ENCODE results near the gene PDZRN4. TPM values are rescaled to one million over a fixed set of nuclear protein-coding genes. Genes with fewer than 3 reads are reported as not detected.
"Not testable (repeated sequence)": the region's sequence is repeated elsewhere in the genome, so short reads cannot be mapped to it uniquely, and the experiment has no call there.

Gene PDZRN4
- total RNA-seq, 1 experiment from 2014 or later = not detected

DNA sequence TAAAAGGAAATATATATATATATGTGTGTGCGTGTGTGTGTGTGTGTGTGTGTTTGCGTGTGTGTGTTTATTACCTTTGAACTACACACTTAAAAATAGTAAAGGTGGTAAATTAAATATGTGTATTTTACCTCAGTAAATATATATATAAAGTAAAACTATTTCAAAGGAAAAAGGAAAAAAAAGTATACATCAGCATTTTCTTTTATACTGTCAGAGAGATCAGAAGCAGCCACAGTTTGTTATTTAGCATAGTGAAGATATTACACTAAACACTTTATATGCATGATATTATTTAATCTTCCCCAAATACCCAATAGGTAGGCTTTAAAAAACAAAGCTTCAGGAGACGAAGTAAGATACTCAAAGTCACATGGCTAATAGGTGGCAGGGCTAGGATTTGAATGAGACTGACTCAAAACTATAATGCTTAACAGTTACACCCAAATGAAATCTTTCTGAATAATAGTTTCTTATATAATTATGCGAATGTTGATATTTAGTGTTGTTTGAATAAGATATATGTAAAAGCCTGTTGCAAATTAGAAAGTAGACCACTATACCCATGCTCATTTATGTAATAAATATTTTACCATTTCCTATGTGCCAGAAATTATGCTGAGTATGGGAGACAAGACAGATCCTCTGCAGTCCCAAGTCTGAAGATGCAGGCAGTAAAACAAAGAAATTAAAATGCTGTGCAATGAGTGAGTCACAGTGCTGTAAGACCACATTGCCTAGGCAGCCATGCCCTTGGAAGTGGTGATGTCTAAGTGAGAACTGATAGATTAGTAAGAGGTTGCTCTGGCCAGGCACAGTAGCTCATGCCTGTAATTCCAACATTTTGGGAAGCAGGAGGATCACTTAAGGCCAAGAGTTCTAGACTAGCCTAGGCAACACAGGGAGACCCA lies 66.1 kb downstream of the PDZRN4 start:
- H3K27ac Mint-ChIP-seq (ENCODE audit: unreplicated experiment) = no peak overlapping the region
- BruUV-seq (replicated peaks) = no TSS peak
- no peak overlapping the region for H3K4me3 Mint-ChIP-seq (ENCODE audit: low read depth, unreplicated experiment)
- CTCF ChIA-PET = no interaction called here
- H3K9me3 Mint-ChIP-seq (ENCODE audit: low read depth, unreplicated experiment) = peaks cover 2% of the 10 kb centered on the region
- intact Hi-C loops (cut with micrococcal nuclease; ENCODE audit: unreplicated experiment) = no loop called here
- no peak for DNase-seq
- no peaks in the 10 kb centered on the region for H3K27me3 Mint-ChIP-seq (ENCODE audit: unreplicated experiment)
- TF ChIP-seq, protein P1, sequence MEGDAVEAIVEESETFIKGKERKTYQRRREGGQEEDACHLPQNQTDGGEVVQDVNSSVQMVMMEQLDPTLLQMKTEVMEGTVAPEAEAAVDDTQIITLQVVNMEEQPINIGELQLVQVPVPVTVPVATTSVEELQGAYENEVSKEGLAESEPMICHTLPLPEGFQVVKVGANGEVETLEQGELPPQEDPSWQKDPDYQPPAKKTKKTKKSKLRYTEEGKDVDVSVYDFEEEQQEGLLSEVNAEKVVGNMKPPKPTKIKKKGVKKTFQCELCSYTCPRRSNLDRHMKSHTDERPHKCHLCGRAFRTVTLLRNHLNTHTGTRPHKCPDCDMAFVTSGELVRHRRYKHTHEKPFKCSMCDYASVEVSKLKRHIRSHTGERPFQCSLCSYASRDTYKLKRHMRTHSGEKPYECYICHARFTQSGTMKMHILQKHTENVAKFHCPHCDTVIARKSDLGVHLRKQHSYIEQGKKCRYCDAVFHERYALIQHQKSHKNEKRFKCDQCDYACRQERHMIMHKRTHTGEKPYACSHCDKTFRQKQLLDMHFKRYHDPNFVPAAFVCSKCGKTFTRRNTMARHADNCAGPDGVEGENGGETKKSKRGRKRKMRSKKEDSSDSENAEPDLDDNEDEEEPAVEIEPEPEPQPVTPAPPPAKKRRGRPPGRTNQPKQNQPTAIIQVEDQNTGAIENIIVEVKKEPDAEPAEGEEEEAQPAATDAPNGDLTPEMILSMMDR (IDR thresholded peaks at IDR 0.05; ENCODE audit: unreplicated experiment) = no peak
- no peaks in the 10 kb centered on the region for H3K36me3 Mint-ChIP-seq (ENCODE audit: insufficient read depth, unreplicated experiment)
- H3K4me1 Mint-ChIP-seq (ENCODE audit: low read depth, unreplicated experiment) = no peaks in the 10 kb centered on the region

DNA sequence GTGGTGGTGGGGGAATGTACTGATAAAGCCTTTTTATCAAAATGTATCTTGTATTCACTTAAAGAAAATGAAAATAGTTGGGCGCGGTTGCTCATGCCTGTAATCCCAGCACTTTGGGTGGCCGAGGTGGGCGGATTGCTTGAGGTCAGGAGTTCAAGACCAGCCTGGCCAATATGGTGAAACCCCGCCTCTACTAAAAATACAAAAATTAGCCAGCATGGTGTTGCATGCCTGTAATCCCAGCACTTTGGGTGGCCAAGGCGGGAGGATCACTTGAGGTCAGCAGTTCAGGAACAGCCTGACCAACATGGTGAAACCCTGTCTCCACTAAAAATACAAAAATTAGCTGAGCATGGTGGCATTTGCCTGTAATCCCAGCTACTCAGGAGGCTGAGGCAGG lies 75.1 kb downstream of the PDZRN4 start:
- H3K4me1 Mint-ChIP-seq (ENCODE audit: low read depth, unreplicated experiment); BruUV-seq (replicated peaks); H3K9me3 Mint-ChIP-seq (ENCODE audit: low read depth, unreplicated experiment); CTCF ChIA-PET; H3K4me3 Mint-ChIP-seq (ENCODE audit: low read depth, unreplicated experiment); DNase-seq; H3K36me3 Mint-ChIP-seq (ENCODE audit: insufficient read depth, unreplicated experiment); H3K27ac Mint-ChIP-seq (ENCODE audit: unreplicated experiment); H3K27me3 Mint-ChIP-seq (ENCODE audit: unreplicated experiment): not testable (repeated sequence)
- intact Hi-C loops (cut with micrococcal nuclease; ENCODE audit: unreplicated experiment) = loop anchor here (5.0 kb wide), 1 partner anchor 316 kb away; no protein-coding TSS in a partner anchor

DNA sequence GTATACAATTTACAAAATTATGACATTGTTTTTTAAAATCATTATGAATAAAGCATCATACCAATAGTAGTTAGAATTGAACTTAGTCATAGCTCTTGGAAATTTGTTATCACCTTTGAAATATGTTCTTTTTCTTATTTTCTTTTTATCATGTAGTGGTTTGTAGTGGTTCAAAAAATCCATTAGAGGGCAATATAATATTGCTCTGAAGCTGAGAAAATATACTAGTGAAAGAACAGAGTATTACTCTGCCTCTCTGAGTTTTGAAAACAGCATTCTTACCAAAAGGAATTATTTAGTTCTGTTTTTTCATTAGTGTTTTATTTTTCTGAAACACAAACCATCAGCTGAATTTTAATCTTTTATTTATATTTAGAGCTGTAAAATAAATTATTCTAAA lies 76.2 kb downstream of the PDZRN4 start:
- no peak for DNase-seq
- CTCF ChIA-PET = interaction anchor here (1.2 kb wide), 1 partner anchor 760 kb away, joined by 6 read pairs; no protein-coding TSS in a partner anchor
- no peak overlapping the region for H3K4me3 Mint-ChIP-seq (ENCODE audit: low read depth, unreplicated experiment)

DNA sequence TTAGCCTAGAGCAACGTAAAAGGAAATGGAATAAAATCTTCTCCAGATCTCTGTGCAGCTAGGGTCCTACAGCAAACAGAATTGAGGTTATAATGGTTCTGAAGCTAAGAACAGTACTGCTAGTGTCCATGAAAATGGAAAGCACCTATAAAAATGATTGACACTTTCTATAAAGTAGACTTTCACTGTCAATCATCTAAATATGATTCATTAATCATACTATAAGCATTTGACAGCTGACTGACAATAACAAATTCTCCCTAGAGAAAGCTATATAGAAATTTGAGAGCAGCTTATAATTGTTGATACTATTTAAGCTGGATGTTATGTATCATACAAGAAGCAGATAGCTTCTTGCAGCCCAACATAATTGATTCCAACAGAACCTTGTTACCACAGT lies 80.9 kb downstream of the PDZRN4 start:
- no peak for DNase-seq
- Mint-ChIP-seq H3K27me3 (ENCODE audit: unreplicated experiment) (no peaks in the 10 kb centered on the region), H3K36me3 (ENCODE audit: insufficient read depth, unreplicated experiment) (no peaks in the 10 kb centered on the region), H3K9me3 (ENCODE audit: low read depth, unreplicated experiment) (no peaks in the 10 kb centered on the region), H3K4me1 (ENCODE audit: low read depth, unreplicated experiment) (no peaks in the 10 kb centered on the region), H3K27ac (ENCODE audit: unreplicated experiment) (no peak overlapping the region), H3K4me3 (ENCODE audit: low read depth, unreplicated experiment) (no peak overlapping the region)
- CTCF ChIA-PET = no interaction called here
- intact Hi-C loops (cut with micrococcal nuclease; ENCODE audit: unreplicated experiment) = no loop called here
- TF ChIP-seq, protein P1 (IDR thresholded peaks at IDR 0.05; ENCODE audit: unreplicated experiment) = no peak
- no TSS peak for BruUV-seq (replicated peaks)

More for the DNA sequence above, 76.2 kb downstream of the PDZRN4 start:
- H3K27ac Mint-ChIP-seq (ENCODE audit: unreplicated experiment) = no peak overlapping the region
- H3K9me3 Mint-ChIP-seq (ENCODE audit: low read depth, unreplicated experiment) = no peaks in the 10 kb centered on the region
- BruUV-seq (replicated peaks) = no TSS peak
- H3K4me1 Mint-ChIP-seq (ENCODE audit: low read depth, unreplicated experiment) = no peaks in the 10 kb centered on the region
- no peaks in the 10 kb centered on the region for H3K36me3 Mint-ChIP-seq (ENCODE audit: insufficient read depth, unreplicated experiment)
- intact Hi-C loops (cut with micrococcal nuclease; ENCODE audit: unreplicated experiment) = loop anchor here (5.0 kb wide), 1 partner anchor 317 kb away; no protein-coding TSS in a partner anchor
- TF ChIP-seq, protein P1 (IDR thresholded peaks at IDR 0.05; ENCODE audit: unreplicated experiment) = no peak
- no peaks in the 10 kb centered on the region for H3K27me3 Mint-ChIP-seq (ENCODE audit: unreplicated experiment)

DNA sequence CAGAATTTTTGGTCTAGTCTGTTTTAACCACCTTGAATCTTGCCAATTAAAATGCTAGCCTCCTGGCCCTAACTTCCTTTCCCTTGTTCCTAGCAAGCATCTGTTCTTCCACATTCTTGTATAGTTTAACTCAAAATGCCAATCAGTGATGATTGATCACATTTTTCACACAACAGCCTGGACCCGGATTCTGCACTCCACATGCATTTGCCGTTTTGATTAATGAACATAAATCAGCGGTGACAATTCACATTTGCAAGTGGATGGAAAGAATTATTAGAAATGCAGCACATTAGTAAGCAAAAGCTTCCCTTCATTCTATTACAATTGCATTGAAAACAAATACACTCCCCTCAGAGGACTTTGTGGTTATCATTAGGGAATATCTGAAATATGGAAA lies 83.4 kb downstream of the PDZRN4 start:
- no peak for DNase-seq
- Mint-ChIP-seq H3K36me3 (ENCODE audit: insufficient read depth, unreplicated experiment) (no peaks in the 10 kb centered on the region), H3K9me3 (ENCODE audit: low read depth, unreplicated experiment) (no peaks in the 10 kb centered on the region), H3K4me1 (ENCODE audit: low read depth, unreplicated experiment) (peaks cover 9% of the 10 kb centered on the region), H3K4me3 (ENCODE audit: low read depth, unreplicated experiment) (no peak overlapping the region), H3K27me3 (ENCODE audit: unreplicated experiment) (no peaks in the 10 kb centered on the region), H3K27ac (ENCODE audit: unreplicated experiment) (no peak overlapping the region)
- intact Hi-C loops (cut with micrococcal nuclease; ENCODE audit: unreplicated experiment) = loop anchor here (10.0 kb wide), 2 partner anchors 93 to 293 kb away; no protein-coding TSS in a partner anchor
- TF ChIP-seq, protein P1 (IDR thresholded peaks at IDR 0.05; ENCODE audit: unreplicated experiment) = no peak
- CTCF ChIA-PET = no interaction called here
- BruUV-seq (replicated peaks) = no TSS peak
